Endothelial cell of umbilical vein (primary cell): Measurements from ENCODE around the gene GRIA4. TPM values are rescaled to one million over a fixed set of nuclear protein-coding genes. Genes with fewer than 3 reads are reported as not detected.

Experiments used
- BruUV-seq: library from RNA; stranded (reverse); fragments of 400-500 nt; replicated peaks from 2 replicates; lab custom pipeline; 2021; lab: Mats Ljungman, UMichigan
- CTCF ChIA-PET: fragments of 300-600, 350-600 bp; sonication (Branson Sonifier 250); formaldehyde crosslinking; loops from one replicate; lab custom pipeline; 2021; ENCODE audit warnings: antibody characterized with exemption, inconsistent platforms; lab: Charles Lee
- POLR2A ChIA-PET: fragments of 300-600, 350-600 bp; sonication (Branson Sonifier 250); formaldehyde crosslinking; loops from one replicate; lab custom pipeline; 2021; ENCODE audit warnings: antibody characterized with exemption, inconsistent platforms; lab: Charles Lee
- DNase-seq: peaks from one replicate; pipeline ENCODE4 v3.0.0-alpha.2; 2011; ENCODE audit warnings: low read depth, low spot score
- FAIRE-seq: peaks from 2 replicates; lab custom pipeline; 2011; peaks lifted over from hg19 to GRCh38; lab: Jason Lieb, UNC
- H2AFZ ChIP-seq: 2 replicates; pipeline ENCODE4 v1.6.0; 2012; ENCODE audit warnings: low read depth, low read length, control low read depth, inconsistent platforms
- H3K27ac ChIP-seq: 2 replicates; pipeline ENCODE4 v1.5.1; 2011; ENCODE audit warnings: low read depth, mild to moderate bottlenecking, control low read depth, low read length, moderate library complexity; ENCODE audit not compliant: insufficient read depth
- H3K27me3 ChIP-seq, 2 experiments: 2 replicates each; pipeline versions ENCODE4 v1.6.0 to v1.6.1; 2011; ENCODE audit warnings: low read length in 2 of 2, mixed read lengths in 1 of 2; ENCODE audit not compliant: control insufficient read depth in 2 of 2, insufficient read depth in 2 of 2
- H3K36me3 ChIP-seq, 2 experiments: 2 replicates in 1 of 2; 3 replicates in 1 of 2; pipeline ENCODE4 v1.5.1; 2011; ENCODE audit warnings: low read length in 2 of 2, mild to moderate bottlenecking in 1 of 2, moderate library complexity in 1 of 2; ENCODE audit not compliant: control insufficient read depth in 2 of 2, insufficient read depth in 2 of 2; ENCODE audit errors: extremely low read depth in 1 of 2
- H3K4me1 ChIP-seq: 3 replicates; pipeline ENCODE4 v1.5.1; 2011; ENCODE audit warnings: mild to moderate bottlenecking, low read length; ENCODE audit not compliant: control insufficient read depth, insufficient read depth; ENCODE audit errors: extremely low read depth
- H3K4me2 ChIP-seq: 2 replicates; pipeline ENCODE4 v1.6.1; 2011; ENCODE audit warnings: low read length, control low read depth, mixed read lengths; ENCODE audit not compliant: insufficient read depth
- H3K4me3 ChIP-seq, 3 experiments: fragments of 200-600 bp in 1 of 3; sonication (generic), shearing (Covaris generic) in 1 of 3; replicated peaks in 1 of 3; 2 replicates each; pipeline ENCODE4 v1.5.1; 2011 to 2016; ENCODE audit warnings: control low read depth in 3 of 3, low read length in 3 of 3, mild to moderate bottlenecking in 2 of 3, inconsistent platforms in 1 of 3, low read depth in 1 of 3, moderate library complexity in 1 of 3; ENCODE audit not compliant: insufficient read depth in 1 of 3
- H3K79me2 ChIP-seq: 2 replicates; pipeline ENCODE4 v1.6.0; 2012; ENCODE audit warnings: low read length, inconsistent platforms; ENCODE audit not compliant: control insufficient read depth, insufficient read depth
- H3K9ac ChIP-seq: replicated peaks from 2 replicates; pipeline ENCODE3; 2011; ENCODE audit warnings: low read length, control low read depth; ENCODE audit not compliant: insufficient read depth; ENCODE audit errors: extremely low read depth
- H3K9me1 ChIP-seq: replicated peaks from 3 replicates; pipeline ENCODE4 v1.6.0; 2011; ENCODE audit warnings: mild to moderate bottlenecking, low read length; ENCODE audit not compliant: control insufficient read depth, insufficient read depth; ENCODE audit errors: extremely low read depth
- H3K9me3 ChIP-seq: replicated peaks from 2 replicates; pipeline ENCODE4 v1.5.1; 2012; ENCODE audit warnings: low read length, inconsistent platforms; ENCODE audit not compliant: control insufficient read depth, insufficient read depth
- H4K20me1 ChIP-seq: replicated peaks from 2 replicates; pipeline ENCODE3; 2011; ENCODE audit warnings: mild to moderate bottlenecking, low read length; ENCODE audit not compliant: control insufficient read depth, insufficient read depth; ENCODE audit errors: extremely low read depth
- CTCF ChIP-seq, 2 donors: IDR thresholded peaks; 1 replicate in 1 of 2; 2 replicates in 1 of 2; pipeline ENCODE4 v1.5.1; 2011; ENCODE audit warnings: low read length in 2 of 2, mild to moderate bottlenecking in 2 of 2, moderate library complexity in 2 of 2, control low read depth in 1 of 2, inconsistent platforms in 1 of 2, low read depth in 1 of 2; ENCODE audit not compliant: insufficient read depth in 1 of 2; ENCODE audit errors: extremely low read depth in 1 of 2
- EZH2 ChIP-seq: IDR thresholded peaks from 2 replicates; pipeline ENCODE4 v1.6.1; 2012; ENCODE audit warnings: borderline replicate concordance, low read depth, mild to moderate bottlenecking, moderate library complexity, low read length, inconsistent platforms; ENCODE audit not compliant: severe bottlenecking
- FOS ChIP-seq: IDR thresholded peaks from 2 replicates; pipeline ENCODE4 v1.6.1; 2011; ENCODE audit warnings: mild to moderate bottlenecking, low read length, moderate library complexity, borderline replicate concordance; ENCODE audit not compliant: insufficient read depth
- GATA2 ChIP-seq: IDR thresholded peaks from 2 replicates; pipeline ENCODE4 v1.7.0; 2011; ENCODE audit warnings: low read depth, mild to moderate bottlenecking, moderate library complexity, mixed read lengths, low read length; ENCODE audit not compliant: insufficient read length, insufficient read depth
- JUN ChIP-seq: IDR thresholded peaks from 2 replicates; pipeline ENCODE4 v1.6.1; 2011; ENCODE audit warnings: borderline replicate concordance, low read depth; ENCODE audit not compliant: insufficient read length, insufficient read depth
- MAX ChIP-seq: IDR thresholded peaks from 2 replicates; pipeline ENCODE4 v1.6.1; 2011; ENCODE audit not compliant: insufficient read depth, insufficient read length
- MYC ChIP-seq: IDR thresholded peaks from one replicate; pipeline ENCODE4 v1.6.1; 2011; ENCODE audit warnings: mild to moderate bottlenecking, low read depth, low read length
- POLR2A ChIP-seq: IDR thresholded peaks from 2 replicates; pipeline ENCODE4 v1.6.1; 2012; ENCODE audit warnings: low read depth, mild to moderate bottlenecking, control low read depth, low read length
- POLR2AphosphoS5 ChIP-seq: IDR thresholded peaks from 2 replicates; pipeline ENCODE4 v1.6.1; 2012; ENCODE audit warnings: low read depth, mild to moderate bottlenecking, control low read depth, low read length, moderate library complexity; ENCODE audit not compliant: insufficient read depth
- dilution Hi-C: fragments of 300-500 bp; cut with MboI; formaldehyde crosslinking; loops from one replicate; pipeline ENCODE4 v1.15.0; 2019; ENCODE audit warnings: low sequenced_read_pairs; ENCODE audit not compliant: extremely low pct_ligation_motif_present
- intact Hi-C: fragments of 100-400 bp; cut with micrococcal nuclease; formaldehyde crosslinking; loops from one replicate; pipeline ENCODE4 v1.10.0; 2022
- polyA plus RNA-seq, 4 experiments: library from polyadenylated mRNA; depleted of rRNA in 3 of 4; stranded (reverse) in 3 of 4; unstranded in 1 of 4; fragments of >200 nt; gene quantifications; 2 replicates each; pipeline versions ENCODE4 v1.2.1 to v1.2.3, GENCODE V29; 2011 to 2012; ENCODE audit warnings: missing spikeins in 1 of 4
- total RNA-seq: library from RNA; stranded (reverse); gene quantifications from 2 replicates; pipeline ENCODE4 v1.2.3, GENCODE V29; 2021

GRIA4 gene
- total and polyA plus RNA-seq, 2 donors (not counting 3 experiments of a cell fraction or from before 2014, with no cell fraction given), result not detected

GRCh38 chr11:105696000-105696399 lies 86.1 kb downstream of the GRIA4 start:
- no peak overlapping the region for H3K4me2 ChIP-seq
- no peak for FAIRE-seq
- ChIA-PET POLR2A (no interaction called here), CTCF (no interaction called here)
- no peaks in the 10 kb centered on the region for H4K20me1 ChIP-seq
- H3K27ac ChIP-seq, result no peak overlapping the region
- H3K9me1 ChIP-seq, result no peaks in the 10 kb centered on the region
- intact Hi-C loops (no loop called here), dilution Hi-C loops (no loop called here)
- TF ChIP-seq MYC, result no peak
- TF ChIP-seq FOS, result no peak
- TF ChIP-seq POLR2AphosphoS5, result no peak
- TF ChIP-seq POLR2A, result no peak
- TF ChIP-seq GATA2, result no peak
- TF ChIP-seq EZH2, result no peak
- no peak for TF ChIP-seq JUN
- TF ChIP-seq CTCF (IDR thresholded peaks at IDR 0.05; ENCODE audit: extremely low read depth in 1 of 2, insufficient read depth in 1 of 2, low read depth in 1 of 2, low read length in 2 of 2), result no peak
- TF ChIP-seq MAX, result no peak
- no TSS peak for BruUV-seq
- no peak for DNase-seq
- no peaks in the 10 kb centered on the region for H3K27me3 ChIP-seq
- no peaks in the 10 kb centered on the region for H3K79me2 ChIP-seq
- H3K9me3 ChIP-seq, result no peaks in the 10 kb centered on the region
- no peaks in the 10 kb centered on the region for H3K36me3 ChIP-seq
- no peaks in the 10 kb centered on the region for H3K4me1 ChIP-seq
- H2AFZ ChIP-seq, result no peak overlapping the region
- H3K4me3 ChIP-seq, result no peak overlapping the region
- H3K9ac ChIP-seq, result no peak overlapping the region
